Skeletal muscle tissue (tissue), 4 donors: ENCODE measurements around the gene OR52N5. TPM values are rescaled to one million over a fixed set of nuclear protein-coding genes. Genes with fewer than 3 reads are reported as not detected.

Source experiments
- H3K27ac ChIP-seq: one replicate; pipeline ENCODE4 v1.7.0; 2013; ENCODE audit warnings: mild to moderate bottlenecking, low read depth, low read length, inconsistent platforms
- H3K27me3 ChIP-seq, 3 donors: one replicate each; pipeline ENCODE4 v1.7.0; 2013; ENCODE audit warnings: low read length in 3 of 3; ENCODE audit not compliant: control insufficient read depth in 3 of 3, insufficient read depth in 3 of 3
- H3K36me3 ChIP-seq, 3 donors: one replicate each; pipeline ENCODE4 v1.7.0; 2013; ENCODE audit warnings: low read length in 3 of 3; ENCODE audit not compliant: control insufficient read depth in 3 of 3, insufficient read depth in 3 of 3
- H3K4me1 ChIP-seq, 3 donors: one replicate each; pipeline ENCODE4 v1.7.0; 2013; ENCODE audit warnings: low read length in 3 of 3, mild to moderate bottlenecking in 3 of 3; ENCODE audit not compliant: control insufficient read depth in 3 of 3, insufficient read depth in 3 of 3
- H3K4me3 ChIP-seq, 3 donors: one replicate each; pipeline ENCODE4 v1.7.0; 2013; ENCODE audit warnings: low read length in 3 of 3
- H3K9ac ChIP-seq, 3 donors: one replicate each; pipeline ENCODE4 v1.7.0; 2013; ENCODE audit warnings: low read length in 3 of 3, mild to moderate bottlenecking in 3 of 3, moderate library complexity in 2 of 3, low read depth in 1 of 3
- H3K9me3 ChIP-seq, 3 donors: one replicate each; pipeline ENCODE4 v1.7.0; 2013; ENCODE audit warnings: low read length in 3 of 3; ENCODE audit not compliant: control insufficient read depth in 3 of 3
- total RNA-seq: library from RNA; depleted of rRNA; stranded (reverse); fragments of >200 nt; gene quantifications from one replicate; pipeline ENCODE4 v1.2.3, GENCODE V29; 2014
- donor health status: Osteomylitis.

Gene OR52N5
- total RNA-seq: not detected

DNA sequence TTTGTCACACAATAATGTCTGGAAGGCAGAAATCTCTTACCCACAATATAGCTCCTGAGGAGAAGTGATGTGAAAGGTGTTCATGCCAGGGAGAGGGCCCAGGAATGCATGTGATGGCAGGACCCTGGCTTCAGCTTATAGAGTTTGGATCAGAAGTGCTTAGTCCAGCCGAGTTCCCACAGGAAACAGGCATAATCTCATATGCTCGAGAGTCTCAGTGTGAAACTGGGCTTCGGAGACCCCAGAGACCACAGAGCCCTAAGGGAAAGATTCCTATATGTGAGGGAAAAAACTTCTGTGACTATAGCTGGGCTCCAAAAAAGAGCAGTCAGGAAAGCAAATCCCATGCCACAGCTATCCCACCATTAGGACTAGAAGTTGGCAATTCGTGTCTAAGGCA, at the start of gene OR52N5:
TSS of gene OR52N5 (minus strand) at position 101 of the 400 bp plus-strand sequence. CDS start 4,721 bp downstream, outside the sequence.
- no peak within 1 kb of the TSS for H3K9ac ChIP-seq
- no peak within 1 kb of the TSS for H3K4me3 ChIP-seq
- H3K36me3 ChIP-seq: no peaks in the 10 kb centered on the region
- no peaks in the 10 kb centered on the region for H3K9me3 ChIP-seq
- no peaks in the 10 kb centered on the region for H3K27me3 ChIP-seq
- H3K4me1 ChIP-seq: no peaks in the 10 kb centered on the region
- H3K27ac ChIP-seq: no peak within 1 kb of the TSS

DNA sequence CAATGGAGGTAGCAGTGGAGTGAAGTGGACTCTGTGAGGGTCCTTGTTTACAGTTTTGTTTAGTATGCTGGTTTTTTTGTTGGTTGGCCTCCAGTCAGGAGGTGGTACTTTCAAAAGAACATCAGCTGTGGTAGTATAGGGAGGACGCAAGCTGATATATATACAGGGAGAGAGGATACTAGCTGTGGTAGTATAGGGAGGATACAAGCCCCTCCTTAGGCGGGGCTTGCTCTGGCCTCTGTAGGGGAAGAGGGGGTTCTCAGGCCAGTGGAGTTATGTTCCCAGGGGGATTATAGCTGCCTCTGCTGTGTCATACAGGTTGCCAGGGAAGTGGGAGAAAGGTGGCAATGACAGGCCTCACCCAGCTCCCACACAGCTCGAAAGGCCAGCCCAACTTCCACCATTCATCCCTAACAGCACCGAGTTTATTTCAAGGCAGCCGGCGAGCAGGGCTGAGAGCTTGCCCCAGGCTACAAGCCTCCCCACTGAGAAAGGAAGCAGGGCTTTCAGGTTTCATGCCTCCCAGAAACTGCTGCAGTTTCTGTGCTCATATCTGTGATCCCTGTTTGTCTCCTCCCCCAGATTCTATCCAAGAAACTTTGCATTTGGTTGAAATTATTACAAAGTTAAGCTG, 48.2 kb upstream of the OR52N5 start:
- Histone ChIP-seq H3K4me1 (no peaks in the 10 kb centered on the region), H3K4me3 (no peak overlapping the region), H3K9me3 (no peaks in the 10 kb centered on the region), H3K36me3 (no peaks in the 10 kb centered on the region), H3K27ac (no peak overlapping the region), H3K9ac (no peak overlapping the region), H3K27me3 (no peaks in the 10 kb centered on the region)

DNA sequence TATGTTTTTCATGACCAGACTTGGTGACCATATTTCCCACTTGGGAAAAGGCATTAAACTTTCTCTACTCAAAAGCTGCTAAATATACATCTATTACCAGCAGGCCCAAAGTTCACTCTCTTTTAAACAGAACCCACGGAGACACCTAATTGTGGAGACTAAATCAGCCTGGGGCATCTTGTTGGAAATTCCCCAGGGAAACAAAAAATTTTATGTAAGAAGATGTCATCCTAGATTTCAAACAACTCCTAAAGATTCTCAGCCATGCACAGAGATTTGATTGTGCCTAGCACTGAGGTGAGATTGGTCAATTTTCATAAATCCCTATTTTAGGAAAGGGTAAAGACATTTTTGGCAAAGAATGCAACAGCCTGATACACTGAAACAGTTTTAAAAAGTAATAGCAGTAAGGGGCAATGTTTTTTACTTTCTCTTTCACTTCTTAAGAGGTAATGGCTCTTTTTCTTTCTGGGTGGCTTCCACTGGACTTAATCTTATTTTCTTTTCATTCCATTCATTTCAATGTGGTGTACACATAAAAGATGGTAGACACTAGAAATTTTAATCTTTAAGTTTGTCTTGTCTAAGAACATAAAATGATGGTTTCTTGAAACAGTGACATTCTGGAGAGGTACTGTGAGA, 35.2 kb upstream of the OR52N5 start:
- Histone ChIP-seq H3K27me3 (no peaks in the 10 kb centered on the region), H3K4me3 (no peak overlapping the region)

DNA sequence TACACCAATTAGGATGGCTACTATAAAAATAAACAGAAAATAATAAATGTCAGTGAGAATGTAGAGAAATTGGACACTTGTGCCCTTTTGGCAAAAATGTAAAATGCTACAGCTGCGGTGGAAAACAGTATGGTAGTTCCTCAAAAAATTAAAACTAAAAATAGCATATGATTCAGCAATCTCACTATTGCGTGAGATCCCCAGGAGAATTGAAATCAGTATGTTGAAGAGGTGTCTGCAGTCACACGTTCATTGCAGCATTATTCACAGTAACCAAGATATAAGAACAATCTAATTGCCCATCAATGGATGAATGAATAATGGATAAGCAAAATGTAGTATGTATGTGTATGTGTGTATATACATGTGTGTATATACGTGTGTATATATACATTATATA, 32.4 kb upstream of the OR52N5 start:
- H3K27ac ChIP-seq: no peak overlapping the region
- H3K9ac ChIP-seq: no peak overlapping the region
- no peak overlapping the region for H3K4me3 ChIP-seq
- no peaks in the 10 kb centered on the region for H3K9me3 ChIP-seq
- H3K27me3 ChIP-seq: no peaks in the 10 kb centered on the region
- no peaks in the 10 kb centered on the region for H3K36me3 ChIP-seq
- H3K4me1 ChIP-seq: no peaks in the 10 kb centered on the region

More for the DNA sequence above, 35.2 kb upstream of the OR52N5 start:
- H3K4me1 ChIP-seq: no peaks in the 10 kb centered on the region
- H3K9ac ChIP-seq: no peak overlapping the region
- no peak overlapping the region for H3K27ac ChIP-seq
- no peaks in the 10 kb centered on the region for H3K9me3 ChIP-seq
- no peaks in the 10 kb centered on the region for H3K36me3 ChIP-seq

DNA sequence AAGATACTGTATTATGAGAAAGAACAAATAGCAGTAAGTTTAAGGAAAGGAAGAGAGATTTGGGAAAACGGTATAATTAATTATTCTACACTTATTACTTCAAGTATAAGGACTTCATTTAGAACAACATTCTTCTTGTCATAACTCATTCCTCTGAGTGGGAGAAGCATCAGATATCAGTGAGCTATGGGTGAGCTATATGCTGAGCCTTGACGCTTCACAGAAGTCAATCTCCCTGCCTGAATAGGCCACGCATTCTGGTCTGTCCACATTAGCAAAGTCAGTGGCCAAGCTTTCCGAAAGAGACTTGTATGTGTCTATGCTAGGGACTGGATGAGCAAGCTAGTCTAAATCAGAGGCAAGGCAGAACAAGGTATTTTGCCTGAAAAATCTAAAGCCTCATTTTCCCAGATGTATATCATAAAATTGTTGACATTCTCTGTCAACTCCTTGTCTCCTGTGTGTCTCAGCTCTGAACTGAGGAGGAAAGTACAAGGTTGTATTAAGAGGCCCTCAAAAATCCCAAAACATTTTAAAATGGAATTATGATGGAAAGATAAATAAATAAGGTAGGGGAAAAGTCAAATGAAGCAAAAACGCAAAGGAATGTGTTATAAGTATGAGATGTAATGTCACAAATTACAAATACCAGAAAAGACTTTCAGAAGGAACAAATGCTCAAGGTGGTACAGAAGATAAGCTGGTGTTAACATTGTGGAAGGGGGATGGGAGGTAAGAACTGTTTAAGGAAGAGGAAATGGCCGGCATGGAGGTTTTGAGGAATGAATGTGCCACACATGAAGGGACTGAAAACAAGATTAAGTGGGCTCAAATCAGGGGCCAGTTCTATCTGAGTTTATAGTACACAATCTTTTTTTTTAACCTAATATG, 27.0 kb upstream of the OR52N5 start:
- no peaks in the 10 kb centered on the region for H3K9me3 ChIP-seq
- no peaks in the 10 kb centered on the region for H3K36me3 ChIP-seq
- H3K4me1 ChIP-seq: peaks cover 0 to 12% (median 5%) of the 10 kb centered on the region in 3 donors
- no peak overlapping the region for H3K27ac ChIP-seq
- no peak overlapping the region for H3K4me3 ChIP-seq
- peaks cover 0 to 7% (median 5%) of the 10 kb centered on the region in 3 donors for H3K27me3 ChIP-seq
- no peak overlapping the region for H3K9ac ChIP-seq

DNA sequence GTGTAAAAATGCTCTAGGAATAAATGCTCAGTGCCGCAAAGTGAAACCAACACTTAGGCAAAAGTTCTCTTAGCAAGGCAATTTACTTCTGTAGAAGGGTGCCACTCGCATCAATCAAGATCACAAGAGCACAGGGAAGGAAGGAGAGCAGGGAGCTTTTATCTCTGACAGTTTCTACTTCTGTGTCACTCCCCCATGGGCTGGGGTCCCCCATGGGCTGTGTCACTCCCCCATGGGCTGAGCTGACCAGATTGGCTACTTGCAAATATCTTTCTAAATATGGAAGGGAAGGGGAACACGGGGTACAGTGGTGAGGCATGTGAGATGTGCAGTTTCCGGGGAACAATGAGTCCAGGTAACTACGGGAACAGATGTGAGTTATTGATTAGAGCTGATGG, 26.0 kb upstream of the OR52N5 start:
- H3K27ac ChIP-seq: no peak overlapping the region
- H3K9me3 ChIP-seq: no peaks in the 10 kb centered on the region
- peak overlapping the region; percentile 61 to 75 (median 70) for H3K4me3 ChIP-seq
- peaks cover 0 to 12% (median 5%) of the 10 kb centered on the region in 3 donors for H3K4me1 ChIP-seq
- H3K9ac ChIP-seq: peak overlapping the region; percentile 21 to 51 (median 50)
- H3K36me3 ChIP-seq: no peaks in the 10 kb centered on the region
- peaks cover 0 to 7% (median 5%) of the 10 kb centered on the region in 3 donors for H3K27me3 ChIP-seq

DNA sequence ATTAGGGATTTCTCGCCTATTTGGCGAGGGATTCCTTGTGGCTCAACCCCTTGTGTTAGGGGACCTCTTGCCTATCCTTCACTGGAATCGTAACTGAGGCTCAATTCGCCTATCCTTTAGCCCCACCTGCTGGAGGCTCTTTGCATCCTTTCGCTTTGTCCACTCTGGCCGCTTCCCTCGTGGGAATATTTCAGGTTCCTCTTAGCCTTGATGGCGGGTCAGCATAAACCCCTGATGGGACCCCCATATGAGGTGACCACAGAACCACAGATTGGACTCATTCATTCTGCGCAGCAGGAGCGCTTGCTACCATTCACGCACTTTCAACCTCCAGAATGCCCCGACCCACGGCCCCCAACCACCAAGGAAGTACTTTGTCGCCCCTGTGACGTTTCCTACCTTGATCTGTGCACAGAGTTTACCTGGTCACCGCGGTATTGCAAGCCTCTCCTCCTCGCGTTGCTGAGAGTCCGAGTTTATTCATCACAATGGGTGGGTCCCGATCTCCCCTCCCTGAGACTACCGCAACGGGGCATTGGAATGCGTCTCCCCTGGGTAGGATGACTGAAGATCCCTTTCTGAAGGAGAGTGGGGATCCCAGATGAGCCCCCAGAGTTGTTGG, 25.5 kb upstream of the OR52N5 start, which contains the start of gene OR52N2:
TSS of gene OR52N2 (plus strand) at position 425 of the 622 bp plus-strand sequence. CDS start 11,412 bp downstream, outside the sequence.
- Histone ChIP-seq H3K9ac (peak within 1 kb of the TSS; percentile 21 to 51 (median 50)), H3K27me3 (peaks cover 0 to 7% (median 5%) of the 10 kb centered on the region in 3 donors), H3K9me3 (no peaks in the 10 kb centered on the region), H3K4me3 (peak within 1 kb of the TSS; percentile 61 to 75 (median 70)), H3K27ac (no peak within 1 kb of the TSS), H3K4me1 (peaks cover 0 to 12% (median 5%) of the 10 kb centered on the region in 3 donors), H3K36me3 (no peaks in the 10 kb centered on the region)

DNA sequence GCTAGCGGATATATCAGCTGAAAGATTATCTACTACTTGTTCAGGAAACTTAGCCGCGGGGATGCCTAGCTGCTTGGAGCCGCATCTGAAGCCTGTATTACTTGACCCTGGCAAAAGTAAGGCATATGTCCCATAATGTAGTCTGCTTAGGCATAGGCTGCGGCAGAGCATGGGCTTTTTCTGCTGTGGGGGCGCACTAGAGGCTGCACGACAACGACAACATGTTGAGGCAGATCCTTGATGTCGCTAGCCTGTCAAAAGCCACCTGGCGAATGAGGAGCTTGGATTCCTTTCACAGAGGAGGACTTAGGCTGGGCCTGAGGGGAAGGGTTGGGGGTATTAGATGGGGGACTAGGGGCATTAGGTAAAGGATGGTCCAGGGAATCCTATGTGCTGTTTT, 24.4 kb upstream of the OR52N5 start:
- H3K9ac ChIP-seq: no peak overlapping the region
- H3K27ac ChIP-seq: no peak overlapping the region
- H3K4me1 ChIP-seq: peaks cover 0 to 12% (median 5%) of the 10 kb centered on the region in 3 donors
- H3K36me3 ChIP-seq: no peaks in the 10 kb centered on the region
- no peaks in the 10 kb centered on the region for H3K9me3 ChIP-seq
- no peak overlapping the region for H3K4me3 ChIP-seq
- H3K27me3 ChIP-seq: peaks cover 0 to 7% (median 5%) of the 10 kb centered on the region in 3 donors

DNA sequence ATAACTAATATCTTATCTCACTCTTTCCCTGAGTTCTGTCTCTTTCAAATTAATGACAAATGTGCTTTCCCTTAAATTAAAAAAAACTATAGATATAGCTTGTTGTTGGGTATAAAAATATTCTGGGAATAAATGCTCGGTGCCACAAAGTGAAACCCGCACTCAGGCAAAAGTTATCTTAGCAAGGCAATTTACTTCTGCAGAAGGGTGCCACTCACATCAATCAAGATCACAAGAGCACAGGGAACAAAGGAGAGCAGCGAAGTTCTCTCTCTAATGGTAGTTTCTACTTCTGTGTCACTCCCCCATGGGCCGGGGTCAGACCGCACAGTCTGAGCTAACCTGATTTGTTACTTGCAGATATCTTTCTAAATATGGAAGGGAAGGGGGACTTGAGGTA, 20.8 kb upstream of the OR52N5 start:
- Histone ChIP-seq H3K4me3 (no peak overlapping the region), H3K27me3 (peaks cover 0 to 4% (median 4%) of the 10 kb centered on the region in 3 donors), H3K4me1 (peaks cover 0 to 8% (median 5%) of the 10 kb centered on the region in 3 donors), H3K9me3 (no peaks in the 10 kb centered on the region), H3K36me3 (no peaks in the 10 kb centered on the region), H3K27ac (no peak overlapping the region), H3K9ac (no peak overlapping the region)
